SK-N-MC (cell line): Measurements from ENCODE around the gene POLG.

ENCODE experiments used
- DNase-seq: peaks from one replicate; pipeline ENCODE4 v3.0.0-alpha.2; 2011; ENCODE audit warnings: low read depth, low spot score
- H3K27ac ChIP-seq: fragments of 200-600 bp; sonication (generic); 2 replicates; pipeline ENCODE4 v1.5.1; 2016; ENCODE audit warnings: mixed run types
- H3K36me3 ChIP-seq: fragments of 200-600 bp; sonication (generic); 2 replicates; pipeline ENCODE4 v1.6.1; 2017; ENCODE audit warnings: antibody characterized with exemption, low read length, mixed read lengths; ENCODE audit not compliant: insufficient read depth
- H3K4me3 ChIP-seq: fragments of 200-600 bp; sonication (generic); 2 replicates; pipeline ENCODE4 v1.5.1; 2016
- H3K9ac ChIP-seq: fragments of 200-600 bp; sonication (generic); 2 replicates; pipeline ENCODE4 v1.8.0; 2017; ENCODE audit warnings: mixed run types, mixed read lengths; ENCODE audit not compliant: insufficient read length
- H3K9me3 ChIP-seq: fragments of 200-600 bp; sonication (generic); 2 replicates; pipeline ENCODE4 v1.6.1; 2017; ENCODE audit warnings: low read depth, mild to moderate bottlenecking, antibody characterized with exemption, low read length, moderate library complexity, mixed read lengths
- EZH2 ChIP-seq: fragments of 200-600 bp; sonication (generic); IDR thresholded peaks from one replicate; pipeline ENCODE4 v1.6.1; 2017; ENCODE audit warnings: antibody characterized with exemption
- FOXP2 ChIP-seq: optimal IDR thresholded peaks from 2 replicates; pipeline ENCODE3; 2011; ENCODE audit warnings: mild to moderate bottlenecking, moderate library complexity; ENCODE audit not compliant: insufficient read depth; ENCODE audit errors: extremely low read length, control extremely low read depth
- POLR2AphosphoS5 ChIP-seq: IDR thresholded peaks from 2 replicates; pipeline ENCODE4 v1.6.1; 2012; ENCODE audit warnings: mild to moderate bottlenecking, low read depth, low read length, borderline replicate concordance

POLG gene

DNA sequence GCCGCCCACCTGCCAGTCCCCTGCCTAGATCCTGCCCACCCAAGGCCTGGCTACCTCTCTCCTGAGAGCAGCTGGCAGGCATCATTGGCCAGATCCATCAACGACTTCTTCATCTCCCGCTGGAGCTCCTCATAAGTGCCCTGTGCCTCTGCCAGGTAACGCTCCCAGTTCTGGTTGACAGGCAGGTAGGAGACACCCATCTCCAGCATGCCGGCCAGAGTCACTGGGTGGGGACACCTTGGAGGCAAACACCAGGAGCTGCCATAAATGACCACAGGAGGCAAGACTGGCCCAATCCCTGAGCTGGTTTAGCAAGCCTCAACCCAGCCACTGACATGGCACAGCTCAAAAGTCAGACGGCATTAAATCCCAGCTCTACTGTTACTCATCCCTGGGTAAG is 7.5 kb downstream of the POLG start:
- H3K9me3 ChIP-seq, result no peaks in the 10 kb centered on the region
- H3K9ac ChIP-seq, result no peak overlapping the region
- no peak for DNase-seq
- TF ChIP-seq POLR2AphosphoS5 (no peak), FOXP2 (no peak), EZH2 (no peak)
- H3K27ac ChIP-seq, result no peak overlapping the region
- H3K4me3 ChIP-seq, result no peak overlapping the region
- H3K36me3 ChIP-seq, result peaks cover 95% of the 10 kb centered on the region

GRCh38 chr15:89326316-89326715 is 8.3 kb downstream of the POLG start:
- DNase-seq, result no peak
- Histone ChIP-seq H3K27ac (no peak overlapping the region), H3K36me3 (peaks cover 95% of the 10 kb centered on the region), H3K4me3 (no peak overlapping the region), H3K9ac (no peak overlapping the region), H3K9me3 (no peaks in the 10 kb centered on the region)
- TF ChIP-seq EZH2 (no peak), POLR2AphosphoS5 (no peak), FOXP2 (no peak)

DNA sequence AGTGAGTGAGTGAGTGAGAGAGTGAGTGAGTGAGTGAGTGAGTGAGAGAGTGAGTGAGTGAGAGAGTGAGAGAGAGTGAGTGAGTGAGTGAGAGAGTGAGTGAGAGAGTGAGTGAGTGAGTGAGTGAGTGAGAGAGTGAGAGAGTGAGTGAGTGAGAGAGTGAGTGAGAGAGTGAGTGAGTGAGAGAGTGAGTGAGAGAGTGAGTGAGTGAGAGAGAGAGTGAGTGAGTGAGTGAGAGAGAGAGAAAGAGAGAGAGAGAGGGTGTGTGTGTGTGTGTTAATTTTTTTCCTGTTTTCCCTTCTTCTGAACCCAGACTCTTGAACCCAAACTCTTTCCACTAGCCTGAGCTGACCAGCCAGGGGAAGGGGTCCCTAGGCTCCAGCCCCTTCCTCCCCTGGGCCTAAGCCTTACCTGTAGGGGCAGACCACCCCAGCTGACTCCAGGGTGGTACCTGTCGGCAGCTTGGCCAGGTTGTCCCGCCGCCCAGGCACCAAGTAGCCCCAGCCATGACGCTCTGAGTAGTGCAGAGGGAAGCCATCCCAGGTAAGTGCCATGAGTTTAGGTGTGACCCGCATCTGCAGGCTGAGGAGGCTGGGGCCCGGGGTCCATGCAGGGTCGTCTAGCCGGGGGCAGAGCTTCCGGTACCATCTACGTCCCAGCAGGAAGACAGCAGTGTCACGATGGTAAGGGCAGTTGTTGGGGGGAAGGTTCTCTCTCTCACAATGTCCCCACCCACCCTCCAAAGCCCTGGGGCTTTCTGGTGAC is 9.4 kb downstream of the POLG start:
- no peak for DNase-seq
- no peaks in the 10 kb centered on the region for H3K9me3 ChIP-seq
- H3K36me3 ChIP-seq, result peaks cover 95% of the 10 kb centered on the region
- no peak for TF ChIP-seq EZH2
- no peak for TF ChIP-seq FOXP2
- no peak overlapping the region for H3K4me3 ChIP-seq
- H3K27ac ChIP-seq, result no peak overlapping the region
- H3K9ac ChIP-seq, result no peak overlapping the region

- peaks cover 95% of the 10 kb centered on the region for H3K36me3 ChIP-seq
- H3K27ac ChIP-seq, result no peak overlapping the region
These were observed 10.8 kb downstream of the POLG start for GRCh38 chr15:89323825-89324224.

DNA sequence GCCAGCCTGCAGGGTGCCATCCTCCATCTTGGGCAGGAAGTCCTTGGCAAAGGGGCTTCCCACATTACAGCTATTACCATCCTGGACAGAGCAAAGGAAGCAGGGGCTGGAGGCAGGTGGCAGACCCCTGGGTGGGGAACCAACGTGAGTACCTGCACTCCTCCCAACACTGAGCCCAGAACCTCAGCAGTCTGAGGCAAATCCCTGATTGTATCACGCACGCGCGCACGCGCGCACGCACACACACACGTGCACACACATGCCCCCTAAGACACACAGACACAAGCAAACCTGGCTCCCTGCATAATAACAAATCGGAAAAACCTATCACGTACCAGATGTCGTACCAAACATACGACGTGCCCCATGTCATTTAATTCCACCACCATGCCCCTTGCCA is 11.8 kb downstream of the POLG start:
- TF ChIP-seq EZH2 (no peak), FOXP2 (no peak), POLR2AphosphoS5 (no peak)
- no peaks in the 10 kb centered on the region for H3K9me3 ChIP-seq
- no peak overlapping the region for H3K9ac ChIP-seq
- H3K4me3 ChIP-seq, result no peak overlapping the region
- peaks cover 94% of the 10 kb centered on the region for H3K36me3 ChIP-seq
- no peak for DNase-seq
- H3K27ac ChIP-seq, result no peak overlapping the region

More at GRCh38 chr15:89323825-89324224, 10.8 kb downstream of the POLG start:
- no peak for TF ChIP-seq EZH2
- TF ChIP-seq FOXP2, result no peak
- TF ChIP-seq POLR2AphosphoS5, result no peak; the same call in 1 of the 2 replicates
- Histone ChIP-seq H3K4me3 (no peak overlapping the region), H3K9ac (no peak overlapping the region), H3K9me3 (no peaks in the 10 kb centered on the region)
- DNase-seq, result no peak

GRCh38 chr15:89321521-89322410 is 12.9 kb downstream of the POLG start:
- no peak for DNase-seq
- no peaks in the 10 kb centered on the region for H3K9me3 ChIP-seq
- H3K27ac ChIP-seq, result no peak overlapping the region
- H3K36me3 ChIP-seq, result peaks cover 94% of the 10 kb centered on the region
- TF ChIP-seq EZH2 (no peak), FOXP2 (no peak), POLR2AphosphoS5 (no peak)
- no peak overlapping the region for H3K4me3 ChIP-seq
- H3K9ac ChIP-seq, result no peak overlapping the region

- TF ChIP-seq POLR2AphosphoS5 (no peak), FOXP2 (no peak), EZH2 (no peak)
- H3K9me3 ChIP-seq, result no peaks in the 10 kb centered on the region
- H3K9ac ChIP-seq, result no peak overlapping the region
- no peak for DNase-seq
- no peak overlapping the region for H3K27ac ChIP-seq
- H3K4me3 ChIP-seq, result no peak overlapping the region
- peaks cover 94% of the 10 kb centered on the region for H3K36me3 ChIP-seq
These were observed 14.4 kb downstream of the POLG start for GRCh38 chr15:89320200-89320599.

DNA sequence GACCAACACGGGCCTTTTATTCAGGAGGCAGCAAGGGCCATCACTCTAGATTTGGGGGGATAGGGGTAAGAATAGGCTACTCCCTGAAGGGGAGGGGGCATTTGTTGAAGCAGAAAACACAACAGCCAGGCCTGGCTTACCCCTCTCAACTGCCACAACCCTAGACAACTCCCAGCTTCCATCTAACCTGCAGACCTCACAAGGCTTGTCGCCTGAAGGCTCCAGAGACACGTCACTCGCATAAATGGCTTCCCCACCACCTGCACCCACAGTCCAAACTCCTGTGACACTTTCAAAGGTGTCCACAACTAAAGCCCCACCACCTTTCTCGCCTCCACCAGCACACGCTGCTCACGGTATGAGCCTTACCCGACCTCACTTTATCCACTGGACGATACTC is 14.9 kb downstream of the POLG start:
- no peaks in the 10 kb centered on the region for H3K9me3 ChIP-seq
- TF ChIP-seq EZH2 (no peak), FOXP2 (no peak), POLR2AphosphoS5 (peak; percentile 45; the same call in 1 of the 2 replicates)
- peaks cover 97% of the 10 kb centered on the region for H3K36me3 ChIP-seq
- DNase-seq, result no peak
- no peak overlapping the region for H3K4me3 ChIP-seq
- no peak overlapping the region for H3K27ac ChIP-seq
- H3K9ac ChIP-seq, result no peak overlapping the region
